PC-3 (cell line): Measurements from ENCODE around the gene IL20RB. TPM values are rescaled to one million over a fixed set of nuclear protein-coding genes. Genes with fewer than 3 reads are reported as not detected.
"Not testable (repeated sequence)": the region's sequence is repeated elsewhere in the genome, so short reads cannot be mapped to it uniquely, and the experiment has no call there.

Experiments used
- ATAC-seq: fragments of 200-7000 bp; cut with Tn5 transposase; 2 replicates; pipeline ENCODE4 v1.9.1; 2020; ENCODE audit warnings: mild to moderate bottlenecking, moderate library complexity
- BruUV-seq: library from RNA; stranded (reverse); fragments of 400-500 nt; replicated peaks from 2 replicates; lab custom pipeline; 2021; lab: Mats Ljungman, UMichigan
- CTCF ChIA-PET: fragments of 300-600 bp; sonication (Branson Sonifier 250); formaldehyde crosslinking; loops from one replicate; lab custom pipeline; 2022; ENCODE audit warnings: antibody characterized with exemption; lab: Charles Lee
- POLR2A ChIA-PET: fragments of 300-600 bp; sonication (Branson Sonifier 250); formaldehyde crosslinking; loops from one replicate; lab custom pipeline; 2022; ENCODE audit warnings: antibody characterized with exemption; ENCODE audit not compliant: unreplicated experiment; lab: Charles Lee
- DNase-seq: peaks from one replicate; pipeline ENCODE4 v3.0.0-alpha.2; 2015
- H2AFZ ChIP-seq: fragments of 300-600 bp; sonication (generic); 2 replicates; pipeline ENCODE4 v1.6.0; 2016; ENCODE audit warnings: antibody characterized with exemption, low read length
- H3F3A ChIP-seq: fragments of 300-600 bp; sonication (generic); one replicate; pipeline ENCODE4 v1.6.0; 2017; ENCODE audit warnings: antibody characterized with exemption, low read length, control low read depth, mild to moderate bottlenecking; ENCODE audit not compliant: unreplicated experiment
- H3K27ac ChIP-seq: fragments of 300-600 bp; sonication (generic); 2 replicates; pipeline ENCODE4 v1.5.1; 2016; ENCODE audit warnings: mild to moderate bottlenecking, low read length
- H3K27me3 ChIP-seq: fragments of 300-600 bp; sonication (generic); 2 replicates; pipeline ENCODE4 v1.6.1; 2016; ENCODE audit warnings: low read length, mixed read lengths
- H3K36me3 ChIP-seq: fragments of 300-600 bp; sonication (generic); 2 replicates; pipeline ENCODE4 v1.6.1; 2016; ENCODE audit warnings: low read depth, mixed run types, low read length, mixed read lengths
- H3K4me1 ChIP-seq: fragments of 300-600 bp; sonication (generic); 2 replicates; pipeline ENCODE4 v1.5.1; 2016; ENCODE audit warnings: low read length; ENCODE audit not compliant: insufficient read depth
- H3K4me2 ChIP-seq: fragments of 300-600 bp; sonication (generic); 2 replicates; pipeline ENCODE4 v1.6.0; 2016; ENCODE audit warnings: low read length
- H3K4me3 ChIP-seq: fragments of 300-600 bp; sonication (generic); 2 replicates; pipeline ENCODE4 v1.5.1; 2016; ENCODE audit warnings: mild to moderate bottlenecking, low read length, mixed read lengths
- H3K79me2 ChIP-seq: fragments of 300-600 bp; sonication (generic); 2 replicates; pipeline ENCODE4 v1.6.1; 2017; ENCODE audit warnings: low read length, mixed read lengths
- H3K9ac ChIP-seq: fragments of 300-600 bp; sonication (generic); 2 replicates; pipeline ENCODE4 v1.6.0; 2016; ENCODE audit warnings: mild to moderate bottlenecking, low read length
- H3K9me2 ChIP-seq: fragments of 300-600 bp; sonication (generic); replicated peaks from 2 replicates; pipeline ENCODE4 v1.6.1; 2016; ENCODE audit warnings: mixed run types, low read length, mixed read lengths
- H3K9me3 ChIP-seq: fragments of 300-600 bp; sonication (generic); 2 replicates; pipeline ENCODE4 v1.6.1; 2016; ENCODE audit warnings: low read length, mixed read lengths
- H4K20me1 ChIP-seq: fragments of 300-600 bp; sonication (generic); 2 replicates; pipeline ENCODE4 v1.6.1; 2016; ENCODE audit warnings: low read length, mixed read lengths
- CTCF ChIP-seq: fragments of 300-600 bp; sonication (generic); conservative IDR thresholded peaks from 2 replicates; pipeline ENCODE4 v1.5.1; 2017; ENCODE audit warnings: antibody characterized with exemption, low read depth, mild to moderate bottlenecking, low read length
- EZH2 ChIP-seq: fragments of 300-600 bp; sonication (generic); IDR thresholded peaks from one replicate; pipeline ENCODE4 v1.6.1; 2017; ENCODE audit warnings: antibody characterized with exemption, mild to moderate bottlenecking, low read length; ENCODE audit not compliant: unreplicated experiment
- EZH2phosphoT487 ChIP-seq: fragments of 300-600 bp; sonication (generic); IDR thresholded peaks from 2 replicates; pipeline ENCODE4 v1.6.1; 2018; ENCODE audit warnings: mild to moderate bottlenecking, antibody characterized with exemption, low read length, borderline replicate concordance
- intact Hi-C: fragments of 100-400 bp; cut with micrococcal nuclease; formaldehyde crosslinking; loops from 2 replicates; pipeline ENCODE4 v1.9.0; 2023
- total RNA-seq: library from RNA; depleted of rRNA; stranded (reverse); fragments of >200 nt; gene quantifications from 2 replicates; pipeline ENCODE4 v1.2.3, GENCODE V29; 2014

IL20RB gene
- total RNA-seq, 1 experiment from 2014 or later, result 0.73 TPM

GRCh38 chr3:136960838-136961836 is 3.4 kb downstream of the IL20RB start:
- POLR2A ChIA-PET, result interaction anchor here (0.6 kb wide), 1 partner anchor 370 kb away, joined by 3 read pairs; no protein-coding TSS in a partner anchor
- H3K9ac ChIP-seq, result no peak overlapping the region
- intact Hi-C loops, result no loop called here

GRCh38 chr3:136962927-136963326 is 5.1 kb downstream of the IL20RB start:
- ATAC-seq (no peak), DNase-seq (no peak)
- CTCF ChIA-PET, result no interaction called here
- H3K9ac ChIP-seq, result no peak overlapping the region
- H2AFZ ChIP-seq, result no peak overlapping the region
- TF ChIP-seq CTCF (no peak), EZH2 (no peak), EZH2phosphoT487 (no peak)
- intact Hi-C loops, result no loop called here
- H3K27ac ChIP-seq, result no peak overlapping the region
- H3K9me2 ChIP-seq, result no peaks in the 10 kb centered on the region
- no peaks in the 10 kb centered on the region for H3K79me2 ChIP-seq
- no peaks in the 10 kb centered on the region for H3F3A ChIP-seq
- no peak overlapping the region for H3K4me2 ChIP-seq
- no peaks in the 10 kb centered on the region for H3K9me3 ChIP-seq
- POLR2A ChIA-PET, result no interaction called here
- peaks cover 13% of the 10 kb centered on the region for H3K4me1 ChIP-seq
- no peaks in the 10 kb centered on the region for H4K20me1 ChIP-seq
- no peaks in the 10 kb centered on the region for H3K36me3 ChIP-seq
- no peak overlapping the region for H3K4me3 ChIP-seq
- no TSS peak for BruUV-seq
- no peaks in the 10 kb centered on the region for H3K27me3 ChIP-seq

More at GRCh38 chr3:136960838-136961836, 3.4 kb downstream of the IL20RB start:
- H3K9me3 ChIP-seq, result no peaks in the 10 kb centered on the region
- CTCF ChIA-PET, result no interaction called here
- no peaks in the 10 kb centered on the region for H4K20me1 ChIP-seq
- H3K79me2 ChIP-seq, result no peaks in the 10 kb centered on the region
- no peaks in the 10 kb centered on the region for H3F3A ChIP-seq
- DNase-seq, result peak; percentile 77
- TF ChIP-seq EZH2 (no peak), CTCF (no peak), EZH2phosphoT487 (no peak)
- no peaks in the 10 kb centered on the region for H3K27me3 ChIP-seq
- H3K4me2 ChIP-seq, result peak overlapping the region; percentile 54
- no peak overlapping the region for H3K4me3 ChIP-seq
- H3K4me1 ChIP-seq, result peaks cover 20% of the 10 kb centered on the region
- H2AFZ ChIP-seq, result peak overlapping the region; percentile 19
- no TSS peak for BruUV-seq
- H3K9me2 ChIP-seq, result no peaks in the 10 kb centered on the region
- 0 out of 2 replicates have a peak, but pooled peaks have one; percentile 43 for ATAC-seq
- peak overlapping the region; percentile 64 for H3K27ac ChIP-seq
- no peaks in the 10 kb centered on the region for H3K36me3 ChIP-seq

GRCh38 chr3:136969539-136969938 is 11.8 kb downstream of the IL20RB start:
- H3F3A ChIP-seq, H3K27ac ChIP-seq, ATAC-seq, CTCF ChIA-PET, BruUV-seq, H2AFZ ChIP-seq, DNase-seq, H3K36me3 ChIP-seq, H3K9me2 ChIP-seq, H3K4me1 ChIP-seq, H3K4me3 ChIP-seq, H3K27me3 ChIP-seq, H3K9me3 ChIP-seq, POLR2A ChIA-PET, H4K20me1 ChIP-seq, intact Hi-C loops, H3K9ac ChIP-seq, H3K4me2 ChIP-seq, H3K79me2 ChIP-seq: not testable (repeated sequence)
